Measurements from ENCODE around the gene HSPA1L.

The HSPA1L gene

GRCh38 chr6:31764198-31764597 is 50.9 kb downstream of the HSPA1L start:
- DNase-seq (ENCODE audit: low read depth in 2 of 2): no peak

- DNase-seq (ENCODE audit: low read depth in 2 of 2): peak in 1 of 2 experiments; percentile 29
Observed at GRCh38 chr6:31763619-31763940, 51.5 kb downstream of the HSPA1L start.

GRCh38 chr6:31762878-31763618 is 52.0 kb downstream of the HSPA1L start:
- no peak for DNase-seq (ENCODE audit: low read depth in 2 of 2)

GRCh38 chr6:31762356-31762755 is 52.7 kb downstream of the HSPA1L start, which contains the start of gene SAPCD1:
SAPCD1 (plus strand) TSS chr6:31762656; CDS start chr6:31763055, 399 bp downstream.
- DNase-seq (ENCODE audit: low read depth in 2 of 2): no peak

GRCh38 chr6:31761343-31761742 is 53.7 kb downstream of the HSPA1L start:
- no peak for DNase-seq (ENCODE audit: low read depth in 2 of 2)

GRCh38 chr6:31760790-31761189 is 54.3 kb downstream of the HSPA1L start:
- DNase-seq (ENCODE audit: low read depth in 2 of 2): no peak

All from fibroblast of skin of left quadriceps (primary cell).